ENCODE results near the gene HOXD12.

DNA sequence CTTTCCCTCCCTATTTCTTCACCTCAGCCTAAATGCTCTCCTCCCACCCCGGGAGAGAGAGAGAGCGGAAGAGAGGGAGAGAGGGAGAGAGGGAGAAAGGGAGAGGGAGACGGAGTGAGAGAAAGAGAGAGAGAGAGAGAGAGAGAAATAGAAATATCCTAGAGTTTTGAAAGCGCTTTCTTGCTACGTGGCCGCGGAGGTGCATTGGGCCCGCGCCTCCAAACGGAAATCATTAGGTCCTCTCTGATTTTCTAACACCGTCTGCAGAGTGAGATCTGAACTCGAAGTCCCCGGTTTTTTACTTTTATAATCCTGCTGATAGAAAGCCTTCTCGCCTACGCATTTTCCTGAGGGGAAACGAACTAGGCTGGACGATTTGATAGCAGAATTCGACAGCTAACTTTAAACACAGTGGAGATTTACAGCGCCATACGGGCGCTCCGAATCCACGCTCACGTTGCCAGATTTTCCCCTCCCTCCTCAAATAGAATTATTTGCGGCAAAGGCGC lies 14.9 kb upstream of the HOXD12 start:
- no peak for TF ChIP-seq POLR2A (IDR thresholded peaks at IDR 0.05)
- TF ChIP-seq POLR2AphosphoS5 (IDR thresholded peaks at IDR 0.05): no peak
- TF ChIP-seq, protein P1, sequence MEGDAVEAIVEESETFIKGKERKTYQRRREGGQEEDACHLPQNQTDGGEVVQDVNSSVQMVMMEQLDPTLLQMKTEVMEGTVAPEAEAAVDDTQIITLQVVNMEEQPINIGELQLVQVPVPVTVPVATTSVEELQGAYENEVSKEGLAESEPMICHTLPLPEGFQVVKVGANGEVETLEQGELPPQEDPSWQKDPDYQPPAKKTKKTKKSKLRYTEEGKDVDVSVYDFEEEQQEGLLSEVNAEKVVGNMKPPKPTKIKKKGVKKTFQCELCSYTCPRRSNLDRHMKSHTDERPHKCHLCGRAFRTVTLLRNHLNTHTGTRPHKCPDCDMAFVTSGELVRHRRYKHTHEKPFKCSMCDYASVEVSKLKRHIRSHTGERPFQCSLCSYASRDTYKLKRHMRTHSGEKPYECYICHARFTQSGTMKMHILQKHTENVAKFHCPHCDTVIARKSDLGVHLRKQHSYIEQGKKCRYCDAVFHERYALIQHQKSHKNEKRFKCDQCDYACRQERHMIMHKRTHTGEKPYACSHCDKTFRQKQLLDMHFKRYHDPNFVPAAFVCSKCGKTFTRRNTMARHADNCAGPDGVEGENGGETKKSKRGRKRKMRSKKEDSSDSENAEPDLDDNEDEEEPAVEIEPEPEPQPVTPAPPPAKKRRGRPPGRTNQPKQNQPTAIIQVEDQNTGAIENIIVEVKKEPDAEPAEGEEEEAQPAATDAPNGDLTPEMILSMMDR (IDR thresholded peaks at IDR 0.05): no peak

Measured in gastroesophageal sphincter (tissue), 3 donors.